Activated naive CD4-positive, alpha-beta T cell treated with anti-CD3 and anti-CD28 coated beads, Interleukin-2, amount 10 ng/mL, durations not matched to agents 7 days and 5 days (primary cell): Measurements from ENCODE around the gene SMU1.

Experiments used
- CTCF ChIA-PET: fragments of 350-600 bp; sonication (Branson Sonifier 250); formaldehyde crosslinking; loops from one replicate; lab custom pipeline; 2021; ENCODE audit warnings: antibody characterized with exemption; lab: Charles Lee
- DNase-seq: peaks from one replicate; pipeline ENCODE4 v3.0.0-alpha.2; 2020
- H3K27ac Mint-ChIP-seq: one replicate; pipeline ENCODE4 v1.8.0; 2021; ENCODE audit warnings: mild to moderate bottlenecking, moderate library complexity, mixed read lengths
- H3K27me3 Mint-ChIP-seq: one replicate; pipeline ENCODE4 v1.8.0; 2021; ENCODE audit warnings: mild to moderate bottlenecking, mixed read lengths
- H3K36me3 Mint-ChIP-seq: one replicate; pipeline ENCODE4 v1.8.0; 2021; ENCODE audit warnings: mixed read lengths
- H3K4me1 Mint-ChIP-seq: one replicate; pipeline ENCODE4 v1.8.0; 2021; ENCODE audit warnings: mixed read lengths
- H3K4me3 Mint-ChIP-seq: one replicate; pipeline ENCODE4 v1.8.0; 2021; ENCODE audit warnings: mild to moderate bottlenecking, moderate library complexity, mixed read lengths
- H3K9me3 Mint-ChIP-seq: one replicate; pipeline ENCODE4 v1.8.0; 2021; ENCODE audit warnings: mixed read lengths

The SMU1 gene

DNA sequence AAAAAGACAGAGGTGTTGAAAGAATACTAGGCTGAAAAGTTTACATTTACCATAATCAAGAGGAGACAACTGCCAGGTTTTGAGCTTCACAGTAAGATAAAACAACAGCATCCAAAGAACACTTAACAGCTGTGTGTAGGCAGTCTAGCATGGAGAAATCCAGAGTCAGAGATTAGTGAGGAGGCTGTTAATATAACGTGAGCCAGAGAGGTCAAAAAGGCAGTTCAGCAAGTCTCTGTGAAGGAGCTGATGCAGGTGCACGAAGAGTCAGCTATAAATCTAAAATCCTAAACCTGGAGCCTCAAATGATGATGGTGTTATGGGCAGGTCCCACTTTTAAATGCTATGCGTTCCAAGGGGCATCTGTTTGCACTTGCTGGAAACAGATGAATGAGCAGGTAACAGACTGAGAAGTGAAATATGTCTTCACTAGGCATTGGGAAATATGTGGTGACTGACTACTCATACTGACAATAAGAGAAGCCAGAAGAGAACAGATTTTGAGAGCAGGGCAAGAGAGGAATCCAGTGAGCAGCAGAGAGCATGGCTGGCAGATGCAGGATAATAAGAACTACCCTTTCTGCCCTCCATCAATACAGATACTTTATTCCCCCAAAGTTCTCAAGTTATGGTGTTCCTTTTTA lies 83.8 kb downstream of the SMU1 start:
- Mint-ChIP-seq H3K4me3 (no peak overlapping the region), H3K27me3 (no peaks in the 10 kb centered on the region), H3K9me3 (no peaks in the 10 kb centered on the region), H3K27ac (no peak overlapping the region), H3K36me3 (peaks cover 38% of the 10 kb centered on the region), H3K4me1 (peaks cover 7% of the 10 kb centered on the region)
- CTCF ChIA-PET = no interaction called here
- DNase-seq = no peak

DNA sequence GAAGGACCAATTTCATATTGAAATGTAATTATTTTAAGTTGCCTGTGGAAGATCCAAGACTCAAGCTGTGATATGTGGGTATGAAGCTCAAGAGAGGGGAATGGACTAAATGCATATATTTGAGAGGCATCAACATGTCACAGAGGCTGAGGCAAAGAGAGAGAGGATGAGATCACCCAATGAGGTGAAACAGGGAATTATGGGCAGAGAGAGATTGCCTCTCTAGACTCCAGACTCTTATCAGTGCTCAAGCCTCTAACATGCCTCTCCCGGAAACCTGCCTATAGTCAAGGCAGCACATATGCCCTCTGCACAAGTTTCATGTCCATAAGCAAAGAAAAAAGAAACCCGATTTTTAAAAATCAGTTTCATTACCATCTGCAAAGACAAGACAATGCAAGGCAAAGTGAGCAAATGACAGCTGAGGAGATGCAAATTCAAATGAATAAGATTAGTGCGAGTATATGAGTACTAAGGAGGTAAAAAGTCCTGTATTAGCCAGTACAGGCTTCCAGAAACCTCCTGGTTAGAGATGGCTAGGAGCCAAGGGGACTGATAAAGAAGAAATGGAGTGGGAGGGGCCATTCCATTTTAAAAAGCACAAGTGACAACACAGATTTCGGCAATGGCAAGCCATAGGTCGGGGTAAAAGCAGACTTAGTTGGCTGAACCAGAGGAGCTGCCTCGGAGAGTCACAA lies 84.4 kb downstream of the SMU1 start:
- H3K4me1 Mint-ChIP-seq = peaks cover 6% of the 10 kb centered on the region
- CTCF ChIA-PET = no interaction called here
- peak overlapping the region; percentile 52 for H3K27ac Mint-ChIP-seq
- H3K27me3 Mint-ChIP-seq = no peaks in the 10 kb centered on the region
- H3K9me3 Mint-ChIP-seq = no peaks in the 10 kb centered on the region
- DNase-seq = no peak
- no peak overlapping the region for H3K4me3 Mint-ChIP-seq
- peaks cover 37% of the 10 kb centered on the region for H3K36me3 Mint-ChIP-seq
